ENCODE data around the gene TTLL13. TPM values are rescaled to one million over a fixed set of nuclear protein-coding genes. Genes with fewer than 3 reads are reported as not detected.

TTLL13 gene
- polyA plus RNA-seq, 1 donor from 2014 or later = 0.33 TPM

GRCh38 chr15:90223441-90224165, 25.8 kb upstream of the TTLL13 start:
- Histone ChIP-seq H3K4me3 (ENCODE audit: low read length) (no peak overlapping the region), H4K20me1 (ENCODE audit: insufficient read depth) (no peaks in the 10 kb centered on the region), H3K79me2 (replicated peaks; ENCODE audit: insufficient read depth, low read length) (no peaks in the 10 kb centered on the region), H3K9me3 (ENCODE audit: low read length) (no peaks in the 10 kb centered on the region), H3K4me2 (ENCODE audit: low read length) (no peak overlapping the region), H3K27ac (ENCODE audit: low read length) (no peak overlapping the region), H3F3A (ENCODE audit: insufficient read depth, low read length, poor library complexity, severe bottlenecking) (no peaks in the 10 kb centered on the region), H3K9me2 (ENCODE audit: insufficient read depth, low read length) (no peaks in the 10 kb centered on the region), H3K27me3 (ENCODE audit: insufficient read depth, low read depth, low read length) (no peaks in the 10 kb centered on the region), H2AFZ (ENCODE audit: low read depth, low read length) (no peak overlapping the region), H3K9ac (ENCODE audit: low read length) (no peak overlapping the region), H3K36me3 (ENCODE audit: insufficient read depth, low read length) (no peaks in the 10 kb centered on the region)
- no peak for TF ChIP-seq MXI1 (conservative IDR thresholded peaks at IDR 0.05; ENCODE audit: poor library complexity, severe bottlenecking)
- TF ChIP-seq TAF1 (IDR thresholded peaks at IDR 0.05; ENCODE audit: low read depth) = no peak
- TF ChIP-seq SMC3 (conservative IDR thresholded peaks at IDR 0.05; ENCODE audit: poor library complexity) = no peak
- TF ChIP-seq EP300 (conservative IDR thresholded peaks at IDR 0.05; ENCODE audit: poor library complexity, severe bottlenecking) = no peak
- no peak for TF ChIP-seq RAD21 (conservative IDR thresholded peaks at IDR 0.05)
- no peak for TF ChIP-seq POLR2AphosphoS5 (IDR thresholded peaks at IDR 0.05)
- TF ChIP-seq EZH2 (IDR thresholded peaks at IDR 0.05; ENCODE audit: borderline replicate concordance, insufficient read depth, low read length, poor library complexity, severe bottlenecking) = no peak
- TF ChIP-seq CTCF (IDR thresholded peaks at IDR 0.05; ENCODE audit: poor library complexity, severe bottlenecking) = no peak
- TF ChIP-seq REST (IDR thresholded peaks at IDR 0.05; ENCODE audit: borderline replicate concordance) = no peak

GRCh38 chr15:90225047-90225446, 24.3 kb upstream of the TTLL13 start:
- no peaks in the 10 kb centered on the region for H3K9me3 ChIP-seq (ENCODE audit: low read length)
- no peak overlapping the region for H3K4me2 ChIP-seq (ENCODE audit: low read length)
- TF ChIP-seq SMC3 (conservative IDR thresholded peaks at IDR 0.05; ENCODE audit: poor library complexity) (no peak), RAD21 (conservative IDR thresholded peaks at IDR 0.05) (no peak), EZH2 (IDR thresholded peaks at IDR 0.05; ENCODE audit: borderline replicate concordance, insufficient read depth, low read length, poor library complexity, severe bottlenecking) (no peak), EP300 (conservative IDR thresholded peaks at IDR 0.05; ENCODE audit: poor library complexity, severe bottlenecking) (no peak), CTCF (IDR thresholded peaks at IDR 0.05; ENCODE audit: poor library complexity, severe bottlenecking) (no peak)
- no peaks in the 10 kb centered on the region for H3K9me2 ChIP-seq (ENCODE audit: insufficient read depth, low read length)
- no peaks in the 10 kb centered on the region for H3K27me3 ChIP-seq (ENCODE audit: insufficient read depth, low read depth, low read length)
- H3K79me2 ChIP-seq (replicated peaks; ENCODE audit: insufficient read depth, low read length) = no peaks in the 10 kb centered on the region
- no peak overlapping the region for H3K9ac ChIP-seq (ENCODE audit: low read length)
- H3K36me3 ChIP-seq (ENCODE audit: insufficient read depth, low read length) = no peaks in the 10 kb centered on the region
- H3K4me3 ChIP-seq (ENCODE audit: low read length) = no peak overlapping the region
- no peak overlapping the region for H2AFZ ChIP-seq (ENCODE audit: low read depth, low read length)
- H4K20me1 ChIP-seq (ENCODE audit: insufficient read depth) = no peaks in the 10 kb centered on the region
- H3F3A ChIP-seq (ENCODE audit: insufficient read depth, low read length, poor library complexity, severe bottlenecking) = no peaks in the 10 kb centered on the region
- H3K27ac ChIP-seq (ENCODE audit: low read length) = no peak overlapping the region
